GM12878 (cell line): ENCODE results near the gene LRP1B. TPM values are rescaled to one million over a fixed set of nuclear protein-coding genes. Genes with fewer than 3 reads are reported as not detected.

Experiments
- ATAC-seq: fragments of 200-7000 bp; cut with Tn5 transposase; 3 replicates; pipeline ENCODE4 v1.9.1; 2020; ENCODE audit warnings: mild to moderate bottlenecking, moderate library complexity
- BruUV-seq: library from RNA; stranded (reverse); fragments of 400-500 nt; replicated peaks from 2 replicates; lab custom pipeline; 2021; lab: Mats Ljungman, UMichigan
- CTCF ChIA-PET: fragments of 300-600 bp; sonication (Branson Sonifier 250); formaldehyde crosslinking; extraction: SDS; loops from one replicate; lab custom pipeline; 2021; ENCODE audit warnings: inconsistent platforms; lab: Yijun Ruan, JAX
- POLR2A ChIA-PET: fragments of 350-600 bp; formaldehyde crosslinking; extraction: SDS; loops from one replicate; lab custom pipeline; 2021; ENCODE audit warnings: inconsistent platforms; lab: Charles Lee
- RAD21 ChIA-PET: fragments of 300-600 bp; sonication (Branson Sonifier 250); formaldehyde crosslinking; loops from one replicate; lab custom pipeline; 2023; ENCODE audit warnings: antibody characterized with exemption; ENCODE audit not compliant: unreplicated experiment; lab: Charles Lee
- SMC1A ChIA-PET: fragments of 300-600 bp; sonication (Branson Sonifier 250); formaldehyde crosslinking; loops from one replicate; lab custom pipeline; 2023; ENCODE audit not compliant: unreplicated experiment, uncharacterized antibody; lab: Charles Lee
- DNase-seq: peaks from one replicate; pipeline ENCODE4 v3.0.0-alpha.2; 2011; ENCODE audit warnings: low read depth, low spot score
- FAIRE-seq: peaks from 3 replicates; lab custom pipeline; 2011; peaks lifted over from hg19 to GRCh38; lab: Jason Lieb, UNC
- H2AFZ ChIP-seq: 2 replicates; pipeline ENCODE4 v1.6.0; 2011; ENCODE audit warnings: low read depth, low read length, control low read depth; ENCODE audit not compliant: control insufficient read depth
- H3K27ac ChIP-seq: 2 replicates; pipeline ENCODE4 v1.5.1; 2011; ENCODE audit warnings: control low read depth; ENCODE audit not compliant: control insufficient read depth, insufficient read depth
- H3K27me3 ChIP-seq, 2 experiments: replicated peaks in 1 of 2; 2 replicates each; pipeline versions ENCODE4 v1.6.0 to v1.6.1; 2011; ENCODE audit warnings: low read length in 1 of 2; ENCODE audit not compliant: control insufficient read depth in 2 of 2, insufficient read depth in 2 of 2
- H3K36me3 ChIP-seq, 2 experiments: 2 replicates each; pipeline ENCODE4 v1.5.1; 2011; ENCODE audit warnings: low read length in 1 of 2; ENCODE audit not compliant: control insufficient read depth in 2 of 2, insufficient read depth in 2 of 2
- H3K4me1 ChIP-seq: 2 replicates; pipeline ENCODE4 v1.6.1; 2011; ENCODE audit warnings: mild to moderate bottlenecking, low read length, moderate library complexity, mixed read lengths; ENCODE audit not compliant: control insufficient read depth, insufficient read depth
- H3K4me2 ChIP-seq: 2 replicates; pipeline ENCODE4 v1.6.0; 2011; ENCODE audit warnings: control low read depth; ENCODE audit not compliant: control insufficient read depth, insufficient read depth
- H3K4me3 ChIP-seq: fragments of 200-600 bp; sonication (generic); 2 replicates; pipeline ENCODE4 v1.5.1; 2016
- H3K79me2 ChIP-seq: 2 replicates; pipeline ENCODE4 v1.6.0; 2011; ENCODE audit warnings: low read length; ENCODE audit not compliant: control insufficient read depth, insufficient read depth
- H3K9ac ChIP-seq: 2 replicates; pipeline ENCODE4 v1.8.0; 2011; ENCODE audit warnings: low read length, control low read depth, mixed read lengths; ENCODE audit not compliant: control insufficient read depth, insufficient read depth
- H3K9me3 ChIP-seq: replicated peaks from 3 replicates; pipeline ENCODE4 v1.5.1; 2011; ENCODE audit warnings: mild to moderate bottlenecking, low read length; ENCODE audit not compliant: control insufficient read depth, insufficient read depth
- H4K20me1 ChIP-seq: 2 replicates; pipeline ENCODE4 v1.6.0; 2011; ENCODE audit not compliant: control insufficient read depth, insufficient read depth
- CBFB ChIP-seq: IDR thresholded peaks from 2 replicates; pipeline ENCODE4 v1.6.1; 2016; ENCODE audit warnings: antibody characterized with exemption, low read depth
- CBX3 ChIP-seq: fragments of 200-600 bp; sonication (generic); IDR thresholded peaks from 2 replicates; pipeline ENCODE4 v1.6.1; 2016; ENCODE audit warnings: low read depth, borderline replicate concordance
- IRF4 ChIP-seq: IDR thresholded peaks from 2 replicates; pipeline ENCODE4 v1.6.1; 2011; ENCODE audit warnings: low read depth, low read length
- JUNB ChIP-seq: IDR thresholded peaks from 2 replicates; pipeline ENCODE4 v1.6.1; 2016; ENCODE audit warnings: antibody characterized with exemption, mild to moderate bottlenecking
- PKNOX1 ChIP-seq: fragments of 450-650 bp; IDR thresholded peaks from 2 replicates; pipeline ENCODE4 v1.6.1; 2016; ENCODE audit warnings: mild to moderate bottlenecking
- RB1 ChIP-seq: fragments of 450-650 bp; formaldehyde crosslinking; IDR thresholded peaks from 2 replicates; pipeline ENCODE4 v1.6.1; 2017; ENCODE audit warnings: mild to moderate bottlenecking, borderline replicate concordance
- SMAD5 ChIP-seq: IDR thresholded peaks from 2 replicates; pipeline ENCODE4 v1.6.1; 2016; ENCODE audit warnings: antibody characterized with exemption, low read depth
- SMC3 ChIP-seq: IDR thresholded peaks from 2 replicates; pipeline ENCODE4 v1.6.1; 2011; ENCODE audit warnings: low read length, improper control_type of control experiment, borderline replicate concordance
- STAT1 ChIP-seq: fragments of 450-650 bp; conservative IDR thresholded peaks from 2 replicates; pipeline ENCODE4 v1.6.1; 2014; ENCODE audit warnings: antibody characterized with exemption, mild to moderate bottlenecking
- STAT3 ChIP-seq: IDR thresholded peaks from 2 replicates; pipeline ENCODE4 v1.6.1; 2011; ENCODE audit warnings: low read depth, low read length, improper control_type of control experiment
- SUZ12 ChIP-seq: fragments of 200-600 bp; sonication (generic); IDR thresholded peaks from one replicate; pipeline ENCODE4 v1.6.1; 2018; ENCODE audit warnings: antibody characterized with exemption, mild to moderate bottlenecking; ENCODE audit not compliant: unreplicated experiment
- USF2 ChIP-seq: IDR thresholded peaks from 2 replicates; pipeline ENCODE4 v1.6.1; 2011; ENCODE audit warnings: low read depth, low read length, improper control_type of control experiment, borderline replicate concordance
- YY1 ChIP-seq: IDR thresholded peaks from 2 replicates; pipeline ENCODE4 v1.6.1; 2011; ENCODE audit warnings: low read depth, mild to moderate bottlenecking, low read length
- WGBS: methylation state at CpG from one replicate; pipeline ENCODE4 v1.1.6; 2016; ENCODE audit warnings: low lambda C conversion rate; ENCODE audit not compliant: insufficient replicate concordance, insufficient coverage; ENCODE audit errors: missing lambda C conversion rate; 5-methylcytosine and 5-hydroxymethylcytosine counted together
- in situ Hi-C: fragments of 300-500 bp; cut with MboI; formaldehyde crosslinking; loops from 9 replicates; pipeline ENCODE4 v1.14.3; 2018; ENCODE audit warnings: mixed read lengths
- intact Hi-C: fragments of 100-400 bp; cut with micrococcal nuclease; formaldehyde crosslinking; loops from one replicate; pipeline ENCODE4 v1.14.2; 2022; ENCODE audit not compliant: unreplicated experiment
- polyA plus RNA-seq, 11 experiments: library from polyadenylated mRNA; depleted of rRNA in 4 of 11; unstranded in 6 of 11; stranded (reverse) in 5 of 11; fragments of >200 nt; fragmentation: Nextera tagmentation in 4 of 11; fragmentation: Illumina TruSeq in 1 of 11; extraction: Ambion mirVana in 4 of 11; extraction: Trizol in 1 of 11; gene quantifications; 1 replicate in 1 of 11; 2 replicates in 10 of 11; pipeline versions ENCODE4 v1.2.1 to v1.2.3, GENCODE V29; 2011 to 2016; ENCODE audit warnings: inconsistent platforms in 2 of 11, missing spikeins in 2 of 11, low read depth in 1 of 11
- total RNA-seq, 4 experiments: library from RNA; depleted of rRNA in 3 of 4; stranded (reverse); fragments of >200 nt in 3 of 4; fragmentation: Illumina TruSeq in 1 of 4; extraction: Trizol in 1 of 4; gene quantifications; 2 replicates each; pipeline versions ENCODE4 v1.2.1 to v1.2.3, GENCODE V29; 2013 to 2021

The LRP1B gene
- total and polyA plus RNA-seq, 10 of the 15 experiments (the other 5 are each of a cell fraction or from before 2014, with no cell fraction given): under 0.01 to 0.06 (median 0.03) TPM; not detected in 5

- Histone ChIP-seq H4K20me1 (no peaks in the 10 kb centered on the region), H2AFZ (no peak overlapping the region), H3K9me3 (no peaks in the 10 kb centered on the region), H3K36me3 (no peaks in the 10 kb centered on the region), H3K79me2 (no peaks in the 10 kb centered on the region), H3K27me3 (no peaks in the 10 kb centered on the region)
- ChIA-PET POLR2A (no interaction called here), RAD21 (no interaction called here), SMC1A (no interaction called here)
- no peak for ATAC-seq
- no TSS peak for BruUV-seq
- in situ Hi-C loops: no loop called here
- DNase-seq: no peak
- TF ChIP-seq YY1: no peak
- TF ChIP-seq SMC3: no peak
- no peak for TF ChIP-seq SUZ12
- TF ChIP-seq USF2: no peak
- TF ChIP-seq STAT3: no peak
- no peak for TF ChIP-seq IRF4
- no peak for TF ChIP-seq STAT1
- TF ChIP-seq PKNOX1: no peak
- no peak for TF ChIP-seq CBFB
- no peak for TF ChIP-seq SMAD5
- TF ChIP-seq CBX3: no peak
- TF ChIP-seq RB1: no peak
- no peak for TF ChIP-seq JUNB
- TF ChIP-seq, all 136 proteins: peak for 0
- FAIRE-seq: no peak
- CTCF ChIA-PET: no interaction called here
- no peak overlapping the region for H3K9ac ChIP-seq
- H3K4me1 ChIP-seq: no peaks in the 10 kb centered on the region
- 7% methylated on average over 4 of the region's 4 CpGs for WGBS
- intact Hi-C loops: no loop called here
- H3K4me3 ChIP-seq: no peak overlapping the region
- H3K27ac ChIP-seq: no peak overlapping the region
- no peak overlapping the region for H3K4me2 ChIP-seq
These were observed 746.1 kb downstream of the LRP1B start for GRCh38 chr2:141384676-141385075.
